GM21360 (cell line): ENCODE results near the gene ELFN2.

ENCODE experiments used
- ATAC-seq: cut with Tn5 transposase; IDR thresholded peaks from one replicate; pipeline ENCODE4 v1.9.1; 2021; ENCODE audit warnings: mild to moderate bottlenecking, moderate library complexity; ENCODE audit not compliant: unreplicated experiment

The ELFN2 gene

DNA sequence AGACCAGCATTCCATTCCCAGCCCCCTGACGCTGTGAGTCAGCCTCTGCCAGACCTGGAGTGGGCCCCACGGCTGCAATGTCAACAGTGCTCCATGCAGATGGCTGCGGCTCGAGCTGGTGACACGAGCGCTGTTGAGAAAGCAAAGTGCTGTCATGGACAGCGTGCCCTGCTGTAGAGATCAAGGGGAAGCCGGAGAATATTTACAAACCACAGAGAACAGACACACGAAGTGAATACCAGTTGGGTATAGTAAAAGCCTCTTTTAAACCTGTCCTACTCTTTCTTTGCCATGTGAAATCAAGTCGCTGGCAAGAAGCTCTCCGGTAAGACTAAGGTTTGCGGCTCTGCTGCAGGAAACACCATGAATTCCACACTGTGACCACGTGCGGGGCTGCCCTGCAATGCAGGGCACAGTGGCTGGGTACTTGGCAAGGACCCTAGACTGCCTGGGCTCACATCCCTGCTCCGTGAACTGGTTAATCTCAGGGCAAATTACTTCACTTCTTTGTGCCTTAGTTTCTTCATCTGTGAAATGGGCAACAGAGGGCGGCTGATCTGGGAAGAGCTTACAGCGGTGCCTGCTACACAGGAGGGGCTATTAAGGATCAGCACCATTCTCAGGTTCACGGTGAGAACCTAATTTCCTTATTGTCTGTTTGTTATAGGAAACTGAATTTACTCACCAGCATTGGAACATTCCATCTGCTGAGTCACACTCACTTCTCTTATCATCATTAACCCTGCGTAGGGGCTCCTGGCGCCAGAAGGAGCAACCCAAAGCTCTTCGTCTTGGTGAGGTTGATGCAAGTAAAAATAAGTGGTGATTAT lies 27.8 kb upstream of the ELFN2 start:
- ATAC-seq: no peak

DNA sequence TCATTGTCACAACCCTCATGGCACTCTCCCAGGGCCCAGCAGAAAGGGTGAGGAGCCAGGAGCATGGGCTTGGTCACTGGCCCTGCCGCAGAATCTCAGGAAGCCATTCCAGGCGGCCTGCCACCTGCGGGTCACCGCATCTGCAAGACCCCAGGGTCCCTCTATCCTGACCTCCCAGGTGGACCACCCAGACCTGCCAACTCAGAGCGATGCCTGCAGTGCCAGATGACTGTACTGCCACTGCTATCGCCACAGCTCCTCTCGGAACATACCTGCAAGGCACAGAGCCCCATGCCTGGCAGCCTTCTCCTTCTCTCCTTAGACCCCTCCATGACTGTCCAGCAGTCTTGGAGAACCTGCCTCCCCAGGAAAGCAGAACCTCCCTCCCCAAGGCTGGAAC lies 26.4 kb upstream of the ELFN2 start:
- ATAC-seq: no peak

DNA sequence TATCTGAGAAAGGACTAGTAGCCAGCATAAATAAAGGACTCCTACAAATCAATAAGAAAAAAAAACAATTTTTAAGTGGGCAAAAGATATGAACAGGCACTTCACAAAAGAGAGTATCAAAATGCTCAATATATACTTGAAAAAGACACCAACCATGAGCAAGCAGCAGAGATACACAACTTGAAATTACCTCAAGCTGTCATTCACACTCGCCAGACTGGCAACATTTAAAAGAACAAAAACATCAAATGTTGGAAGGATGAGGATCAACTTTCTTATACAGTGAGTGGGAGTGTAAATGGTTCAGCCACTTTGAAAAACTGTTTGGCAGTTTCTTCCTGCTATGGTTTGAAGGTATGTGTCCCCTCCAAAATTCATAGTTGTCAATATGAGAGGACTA lies 23.9 kb upstream of the ELFN2 start:
- ATAC-seq: no peak

DNA sequence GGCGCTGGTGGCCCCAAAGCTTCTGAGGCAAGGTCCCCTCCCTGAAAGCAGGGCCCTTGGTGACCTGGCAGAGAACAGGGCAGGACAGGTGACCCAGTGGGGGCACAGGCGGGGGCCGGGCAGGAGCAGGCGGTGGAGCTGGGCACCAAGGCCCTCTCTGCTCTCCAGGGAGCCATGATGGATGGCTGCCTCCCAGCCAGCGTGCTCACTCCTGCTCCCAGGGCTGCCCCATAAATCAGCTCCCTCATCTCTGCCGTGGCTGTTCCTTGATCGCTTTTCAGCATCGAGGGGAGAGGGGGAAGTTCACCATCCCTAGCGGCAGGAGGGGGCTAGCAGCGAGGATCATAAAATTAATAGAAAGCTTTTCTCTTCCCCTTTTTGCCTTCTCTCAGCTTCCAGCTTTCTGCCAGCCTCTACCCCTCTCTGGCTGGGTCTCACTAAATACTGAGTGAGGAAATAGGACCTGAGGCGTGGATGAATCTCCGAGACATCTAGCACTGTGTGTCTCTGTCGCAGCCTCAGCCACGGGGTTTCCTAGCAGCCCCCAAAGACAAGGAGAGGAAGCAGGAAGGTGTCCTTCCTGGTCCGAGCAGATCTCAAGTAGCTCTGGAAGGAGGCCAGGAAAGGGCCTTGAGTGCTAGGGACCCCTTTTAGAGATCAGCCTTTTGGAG lies 22.2 kb upstream of the ELFN2 start:
- ATAC-seq: no peak

DNA sequence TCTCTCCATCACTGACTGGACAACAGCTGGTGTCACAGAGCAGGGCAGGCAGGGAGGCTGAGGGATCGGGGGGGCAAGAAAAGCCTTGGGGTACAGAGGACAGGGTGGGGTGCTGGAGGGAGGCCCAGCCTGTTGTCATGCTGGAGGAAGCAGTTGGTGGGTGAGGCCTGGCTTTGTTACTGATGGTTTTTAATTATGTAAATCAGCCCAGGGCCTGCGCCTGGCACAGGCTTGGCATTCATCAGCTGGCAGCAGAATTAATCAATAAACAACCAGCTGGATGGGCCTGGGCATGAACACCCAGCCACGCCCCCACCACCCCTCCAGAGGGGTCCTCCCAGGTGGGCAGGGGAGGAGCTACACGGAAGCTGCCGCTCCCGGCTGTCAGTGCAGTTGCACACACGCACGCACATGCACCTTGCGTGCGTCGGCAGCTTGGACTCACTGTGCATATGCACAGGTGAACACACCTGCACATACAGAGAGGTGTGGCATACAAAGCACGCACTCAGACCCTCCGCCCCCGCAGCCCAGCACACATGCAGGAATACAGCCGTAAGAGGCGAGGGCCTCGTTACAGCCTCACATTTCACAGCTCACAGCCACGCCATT lies 21.3 kb upstream of the ELFN2 start:
- ATAC-seq: no peak

DNA sequence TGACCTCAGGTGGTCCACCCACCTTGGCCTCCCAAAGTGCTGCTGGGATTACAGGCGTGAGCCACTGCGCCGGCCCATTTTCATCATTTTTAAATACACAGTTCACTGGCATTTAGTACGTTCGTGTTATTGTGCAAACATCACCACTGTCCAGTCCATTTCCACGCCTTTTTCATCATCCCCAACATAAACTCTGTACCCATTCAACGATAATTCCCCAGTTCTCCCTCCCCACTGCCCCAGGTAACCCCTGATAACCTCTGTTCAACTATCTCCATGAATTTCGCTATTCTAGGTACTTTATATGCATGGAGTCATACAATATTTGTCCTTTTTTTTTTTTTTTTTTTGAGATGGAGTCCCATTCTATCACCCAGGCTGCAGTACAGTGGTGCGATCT lies 18.2 kb upstream of the ELFN2 start:
- no peak for ATAC-seq

- ATAC-seq: no peak
Measured at GRCh38 chr22:37443977-37444376, 16.7 kb upstream of the ELFN2 start.

- ATAC-seq: no peak
Measured at GRCh38 chr22:37443086-37443485, 15.8 kb upstream of the ELFN2 start.

DNA sequence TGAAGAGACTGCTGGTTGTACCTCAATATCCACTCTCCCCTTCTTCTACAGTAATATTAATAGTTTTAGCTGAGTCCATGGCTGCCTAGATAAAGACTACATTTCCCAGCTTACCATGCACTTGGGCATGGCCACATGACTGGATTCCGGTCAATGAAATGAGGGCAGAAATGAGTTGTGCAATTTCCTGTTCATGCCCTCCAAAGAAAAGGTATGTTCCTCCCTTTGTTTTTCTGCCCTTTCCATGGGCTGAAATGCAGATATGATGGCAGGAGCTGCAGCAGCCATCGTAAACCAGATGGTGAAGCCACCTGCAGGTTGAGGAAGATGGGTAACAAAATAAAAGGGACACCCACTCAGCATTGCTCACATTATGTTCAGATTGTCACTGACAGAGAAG lies 15.3 kb upstream of the ELFN2 start:
- ATAC-seq: no peak

GRCh38 chr22:37442135-37442534 lies 14.9 kb upstream of the ELFN2 start:
- no peak for ATAC-seq

GRCh38 chr22:37440875-37441274 lies 13.6 kb upstream of the ELFN2 start:
- ATAC-seq: no peak

GRCh38 chr22:37439347-37439746 lies 12.1 kb upstream of the ELFN2 start:
- ATAC-seq: no peak

DNA sequence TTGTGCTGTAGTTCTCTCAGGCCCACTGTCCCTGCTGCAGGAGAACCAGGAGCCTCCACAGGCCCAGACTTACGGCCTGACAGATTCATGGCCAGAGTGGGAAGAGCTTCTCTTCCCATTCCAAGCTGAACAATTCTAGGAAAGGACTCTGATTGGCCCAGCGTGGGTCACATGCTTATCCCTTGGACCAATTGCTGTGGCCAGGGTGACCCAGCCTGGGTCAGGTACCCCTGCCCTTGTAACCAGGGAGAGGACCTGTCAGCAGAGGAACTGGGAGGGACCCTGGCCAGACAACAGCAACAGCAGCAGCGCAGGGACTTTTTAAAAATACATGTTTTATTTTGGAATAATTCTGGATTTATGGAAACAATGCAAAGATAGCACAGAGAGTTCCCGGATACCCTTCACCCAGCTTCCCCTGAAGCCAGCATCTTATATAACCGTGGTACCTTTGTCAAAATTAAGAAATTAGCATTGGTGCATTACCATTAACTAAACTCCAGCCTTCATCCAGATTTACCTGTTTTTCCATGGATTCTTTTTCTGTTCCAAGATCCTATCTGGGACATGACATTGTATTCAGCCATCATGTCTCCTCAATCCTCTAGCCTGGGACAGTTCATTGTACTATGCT lies 8.8 kb upstream of the ELFN2 start:
- ATAC-seq: no peak

DNA sequence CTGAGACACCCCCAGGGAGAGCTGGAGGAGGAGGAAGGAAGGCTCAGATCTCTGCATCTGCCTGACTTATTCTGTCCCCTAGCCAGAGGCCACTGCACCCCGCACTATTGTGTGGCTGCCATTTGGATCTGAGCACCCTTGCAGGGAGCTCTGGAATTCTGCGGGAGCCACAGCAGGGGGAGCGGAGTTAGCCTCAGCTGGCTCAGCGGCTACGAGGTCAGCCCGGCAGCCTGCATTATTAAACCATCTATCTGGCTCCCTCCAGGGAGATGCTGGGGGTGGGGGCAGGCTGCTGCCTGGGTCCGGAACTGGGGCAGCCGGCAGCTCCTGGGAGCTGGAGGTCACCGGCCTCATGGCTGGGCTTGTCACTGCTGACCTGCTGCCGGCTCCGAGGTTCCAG lies 6.5 kb upstream of the ELFN2 start:
- ATAC-seq: no peak

DNA sequence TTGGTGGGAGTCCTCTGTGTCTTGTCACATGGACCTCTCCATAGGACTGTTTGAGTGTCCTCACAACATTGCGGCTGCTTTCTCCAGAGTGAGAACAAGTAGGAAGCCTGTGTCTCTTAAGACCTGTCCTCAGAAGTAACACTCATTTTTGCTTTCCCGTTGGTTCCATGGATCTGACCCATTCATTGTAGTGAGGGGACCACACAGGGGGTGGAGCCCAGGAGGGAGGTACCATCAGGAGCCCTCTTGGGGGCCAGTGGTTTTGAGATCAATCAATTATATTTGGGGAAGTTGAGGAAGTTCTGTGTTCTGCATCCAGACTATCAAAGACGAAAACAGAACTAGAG lies 5.4 kb upstream of the ELFN2 start:
- no peak for ATAC-seq

GRCh38 chr22:37431801-37432707 lies 4.8 kb upstream of the ELFN2 start:
- ATAC-seq: no peak

DNA sequence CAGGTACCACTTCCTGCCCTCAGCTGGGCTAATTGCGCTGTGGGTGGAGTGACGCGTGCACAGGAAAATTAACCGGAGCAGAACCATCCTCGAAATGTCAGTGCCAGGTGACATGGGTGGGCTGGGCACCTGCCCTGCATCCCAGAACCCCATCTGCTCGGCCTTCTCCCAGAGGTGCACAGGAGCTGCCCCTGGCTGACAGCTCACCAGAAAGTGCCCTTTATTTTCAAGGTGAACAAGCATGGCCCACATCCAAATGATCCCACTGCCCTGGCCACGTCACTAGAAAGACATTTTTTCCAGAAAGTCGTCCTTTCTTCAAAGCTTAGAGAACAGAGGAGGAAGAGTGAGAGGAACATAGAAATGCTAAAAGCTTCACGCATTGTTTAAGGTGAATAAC lies 4.1 kb upstream of the ELFN2 start:
- ATAC-seq: no peak

- no peak for ATAC-seq
Measured at GRCh38 chr22:37430941-37431340, 3.7 kb upstream of the ELFN2 start.

- ATAC-seq: no peak
Measured at GRCh38 chr22:37428649-37429586, 1.6 kb upstream of the ELFN2 start.
